Measurements from ENCODE around the gene AP1M1.

Gene AP1M1

GRCh38 chr19:16208847-16209665, 11.3 kb downstream of the AP1M1 start:
- no peak for DNase-seq

GRCh38 chr19:16210168-16210567, 12.5 kb downstream of the AP1M1 start:
- DNase-seq = no peak

- DNase-seq = no peak
These were observed 15.4 kb downstream of the AP1M1 start for GRCh38 chr19:16213076-16213475.

GRCh38 chr19:16216744-16217670, 19.3 kb downstream of the AP1M1 start:
- no peak for DNase-seq

- DNase-seq = no peak
These were observed 20.2 kb downstream of the AP1M1 start for GRCh38 chr19:16217716-16218451.

- no peak for DNase-seq
These were observed 21.1 kb downstream of the AP1M1 start for GRCh38 chr19:16218851-16219250.

GRCh38 chr19:16222806-16223205, 25.1 kb downstream of the AP1M1 start:
- no peak for DNase-seq

- no peak for DNase-seq
These were observed 26.0 kb downstream of the AP1M1 start for GRCh38 chr19:16223746-16224145.

- DNase-seq = no peak
These were observed 26.8 kb downstream of the AP1M1 start for GRCh38 chr19:16224293-16225045.

- no peak for DNase-seq
These were observed 27.8 kb downstream of the AP1M1 start for GRCh38 chr19:16225279-16226183.

GRCh38 chr19:16226184-16226591, 28.5 kb downstream of the AP1M1 start:
- no peak for DNase-seq

GRCh38 chr19:16226878-16227836, 29.4 kb downstream of the AP1M1 start:
- no peak for DNase-seq

GRCh38 chr19:16227837-16228636, 30.3 kb downstream of the AP1M1 start:
- DNase-seq = no peak

- DNase-seq = no peak
These were observed 31.1 kb downstream of the AP1M1 start for GRCh38 chr19:16228637-16229321.

GRCh38 chr19:16229322-16229641, 31.6 kb downstream of the AP1M1 start:
- DNase-seq = no peak

GRCh38 chr19:16232127-16232526, 34.4 kb downstream of the AP1M1 start:
- DNase-seq = no peak

- no peak for DNase-seq
These were observed 34.9 kb downstream of the AP1M1 start for GRCh38 chr19:16232568-16232967.

- DNase-seq = no peak
These were observed 35.5 kb downstream of the AP1M1 start for GRCh38 chr19:16233081-16233776.
